Astrocyte of the spinal cord (primary cell): ENCODE results near the gene FJX1.

Experiments used
- DNase-seq: peaks from one replicate; pipeline ENCODE4 v3.0.0; 2011; ENCODE audit warnings: low read depth, low spot score
- H3K4me3 ChIP-seq: 2 replicates; pipeline ENCODE4 v1.5.1; 2011; ENCODE audit warnings: low read depth, mild to moderate bottlenecking, low read length, moderate library complexity
- CTCF ChIP-seq: IDR thresholded peaks from 2 replicates; pipeline ENCODE4 v1.5.1; 2012; ENCODE audit warnings: low read depth, mild to moderate bottlenecking, low read length, inconsistent platforms
- in situ Hi-C: cut with HindIII; loops from 2 replicates; pipeline ENCODE4 v1.10.0; 2017; ENCODE audit warnings: low sequenced_read_pairs

FJX1 gene

GRCh38 chr11:35633827-35634423, 15.7 kb downstream of the FJX1 start:
- TF ChIP-seq CTCF: no peak
- in situ Hi-C loops: loop anchor here (25.0 kb wide), 2 partner anchors 278 to 628 kb away; no protein-coding TSS in a partner anchor
- no peak for DNase-seq
- no peak overlapping the region for H3K4me3 ChIP-seq

DNA sequence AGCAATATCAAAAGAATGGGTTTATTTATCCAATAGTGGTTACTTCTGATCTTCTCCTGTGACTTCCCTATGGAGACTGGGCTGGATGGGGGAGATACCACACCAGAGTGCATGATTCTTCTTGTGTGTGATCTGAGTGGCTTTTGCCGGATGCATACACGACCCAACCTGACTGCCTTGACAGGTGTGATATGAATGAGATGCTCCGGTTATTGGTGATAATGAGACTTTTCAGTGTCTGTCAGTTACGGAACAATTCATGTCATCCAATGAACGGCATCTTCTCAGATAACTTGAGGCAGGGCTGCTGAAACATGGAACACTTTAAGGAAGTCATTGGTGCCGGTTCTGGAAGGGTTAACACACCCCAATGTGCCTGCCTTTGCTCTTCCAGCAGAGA, 17.7 kb downstream of the FJX1 start:
- in situ Hi-C loops: loop anchor here (25.0 kb wide), 2 partner anchors 276 to 626 kb away; no protein-coding TSS in a partner anchor
- no peak overlapping the region for H3K4me3 ChIP-seq
- no peak for DNase-seq
- TF ChIP-seq CTCF: no peak

DNA sequence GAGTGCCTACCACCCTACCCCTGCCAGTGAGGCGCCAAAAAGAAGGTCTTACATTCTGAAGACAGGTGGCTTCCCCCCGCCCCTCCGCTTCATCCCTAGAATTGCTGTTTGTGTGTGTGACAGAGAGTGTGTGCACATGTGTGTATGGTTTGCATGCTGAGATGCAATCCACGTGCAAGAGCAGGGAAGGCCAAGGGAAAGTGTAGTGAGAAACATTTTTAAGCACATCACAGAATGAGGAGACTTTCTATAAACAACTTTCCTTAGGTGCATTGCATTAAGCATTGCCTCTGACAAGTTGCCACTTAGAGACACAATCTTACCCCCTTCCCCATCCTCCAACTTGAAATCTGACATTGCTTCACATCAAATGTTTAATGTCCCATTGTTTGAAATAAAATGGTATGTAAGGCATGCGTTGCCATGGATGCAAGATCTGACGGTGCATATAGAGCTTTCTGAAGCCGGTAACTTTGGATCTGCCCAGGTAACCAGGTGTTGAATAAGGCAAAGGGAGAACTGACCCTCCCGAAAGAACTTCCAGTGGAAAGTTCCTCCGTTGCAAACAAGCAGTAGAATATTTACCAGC, 21.4 kb downstream of the FJX1 start:
- no peak for DNase-seq
- in situ Hi-C loops: loop anchor here (25.0 kb wide), 2 partner anchors 273 to 623 kb away; no protein-coding TSS in a partner anchor
- no peak for TF ChIP-seq CTCF
- H3K4me3 ChIP-seq: no peak overlapping the region

GRCh38 chr11:35641171-35641897, 23.1 kb downstream of the FJX1 start:
- DNase-seq: no peak
- in situ Hi-C loops: loop anchor here (25.0 kb wide), 2 partner anchors 271 to 621 kb away; no protein-coding TSS in a partner anchor
- H3K4me3 ChIP-seq: no peak overlapping the region
- no peak for TF ChIP-seq CTCF

DNA sequence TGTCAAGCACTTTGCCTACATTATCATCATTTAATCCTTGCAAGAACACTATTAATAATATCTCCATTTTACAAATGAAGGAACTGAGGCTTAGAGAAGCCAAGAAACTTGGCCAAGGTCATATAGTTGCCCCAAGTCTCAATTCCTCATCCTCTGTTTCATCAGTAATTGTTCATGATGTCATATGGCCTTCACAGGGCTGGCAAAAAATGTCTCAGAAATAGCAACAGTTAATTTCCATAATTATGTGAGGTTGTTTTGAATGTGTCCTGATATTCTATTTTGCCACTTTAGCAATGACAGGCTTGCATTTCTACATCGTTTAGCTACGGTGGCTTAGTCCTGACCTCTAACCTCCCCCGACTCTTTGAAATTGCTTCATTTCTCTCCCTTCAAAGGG, 23.7 kb downstream of the FJX1 start:
- no peak for DNase-seq
- no peak overlapping the region for H3K4me3 ChIP-seq
- no peak for TF ChIP-seq CTCF
- in situ Hi-C loops: loop anchor here (25.0 kb wide), 2 partner anchors 270 to 620 kb away; no protein-coding TSS in a partner anchor

DNA sequence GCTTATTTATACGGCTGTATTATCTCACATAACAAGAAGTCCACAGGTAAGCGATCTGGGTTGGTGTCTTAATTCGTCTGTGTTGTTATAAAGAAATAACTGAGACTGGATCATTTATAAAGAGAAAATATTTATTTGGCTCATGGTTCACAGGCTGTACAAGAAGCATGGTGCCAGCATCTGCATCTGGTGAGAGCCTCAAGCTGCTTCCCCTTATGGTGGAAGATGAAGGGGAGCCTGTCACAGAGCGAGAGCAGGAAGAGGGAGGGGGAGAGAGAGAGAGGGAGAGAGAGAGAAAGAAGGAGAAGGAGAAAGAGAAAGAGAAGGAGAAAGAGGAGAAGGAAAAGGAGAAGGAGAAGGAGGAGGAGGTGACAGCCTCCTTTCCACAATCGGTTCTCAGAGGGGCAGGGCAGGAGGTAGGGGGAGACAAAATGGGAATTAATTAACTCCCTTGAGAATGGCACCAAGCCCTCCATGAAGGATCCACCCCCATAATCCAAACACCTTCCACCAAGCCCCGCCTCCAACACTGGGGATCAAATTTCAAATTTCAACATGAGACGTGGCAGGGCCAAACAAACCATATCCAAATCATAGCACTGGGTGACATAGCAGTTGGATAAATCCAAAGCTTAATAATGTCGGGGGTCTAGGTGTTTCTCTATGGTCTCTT, 29.3 kb downstream of the FJX1 start:
- TF ChIP-seq CTCF: no peak
- DNase-seq: no peak
- in situ Hi-C loops: loop anchor here (25.0 kb wide), 2 partner anchors 265 to 615 kb away; no protein-coding TSS in a partner anchor
- no peak overlapping the region for H3K4me3 ChIP-seq
